ENCODE measurements around the gene ZNF740.

DNA sequence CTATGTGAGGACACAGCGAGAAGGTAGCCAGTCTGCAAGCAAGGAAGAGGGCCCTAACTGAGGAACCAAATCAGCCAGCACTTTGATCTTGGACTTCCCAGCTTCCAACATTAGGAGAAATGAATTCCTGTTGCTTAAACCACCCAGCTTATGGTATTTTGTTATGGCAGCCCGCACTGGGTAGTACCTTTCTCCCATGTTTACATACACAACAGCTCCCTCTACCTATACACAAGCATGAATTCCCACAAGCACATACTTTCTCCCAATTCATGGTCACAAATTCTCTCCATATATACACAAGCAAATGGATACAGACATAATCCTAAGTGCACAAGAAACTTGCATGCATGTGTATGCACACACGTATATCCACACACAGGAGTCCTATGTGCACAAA, 19.2 kb downstream of the ZNF740 start:
- no peak for TF ChIP-seq CTCF (IDR thresholded peaks at IDR 0.05)
- TF ChIP-seq POLR2AphosphoS5 (IDR thresholded peaks at IDR 0.05), result no peak
- no peak for TF ChIP-seq POLR2A (IDR thresholded peaks at IDR 0.05)
